ENCODE results near the gene IFITM5.

The IFITM5 gene

GRCh38 chr11:297586-298405 is 1.5 kb downstream of the IFITM5 start:
- no peak for DNase-seq (ENCODE audit: low spot score)
- no peak for TF ChIP-seq CTCF (IDR thresholded peaks at IDR 0.05; ENCODE audit: extremely low read depth, insufficient read depth, missing control alignments)
- in situ Hi-C loops (cut with MboI; ENCODE audit: low pct_unique_long_range_greater_than_20kb, low sequenced_read_pairs, unreplicated experiment) = no loop called here

GRCh38 chr11:297051-297585 is 2.2 kb downstream of the IFITM5 start:
- TF ChIP-seq CTCF (IDR thresholded peaks at IDR 0.05; ENCODE audit: extremely low read depth, insufficient read depth, missing control alignments) = no peak
- no peak for DNase-seq (ENCODE audit: low spot score)
- in situ Hi-C loops (cut with MboI; ENCODE audit: low pct_unique_long_range_greater_than_20kb, low sequenced_read_pairs, unreplicated experiment) = no loop called here

- DNase-seq (ENCODE audit: low spot score) = no peak
- in situ Hi-C loops (cut with MboI; ENCODE audit: low pct_unique_long_range_greater_than_20kb, low sequenced_read_pairs, unreplicated experiment) = no loop called here
- no peak for TF ChIP-seq CTCF (IDR thresholded peaks at IDR 0.05; ENCODE audit: extremely low read depth, insufficient read depth, missing control alignments)
Measured at GRCh38 chr11:296171-297050, 2.9 kb downstream of the IFITM5 start.

- TF ChIP-seq CTCF (IDR thresholded peaks at IDR 0.05; ENCODE audit: extremely low read depth, insufficient read depth, missing control alignments) = no peak
- in situ Hi-C loops (cut with MboI; ENCODE audit: low pct_unique_long_range_greater_than_20kb, low sequenced_read_pairs, unreplicated experiment) = no loop called here
- DNase-seq (ENCODE audit: low spot score) = no peak
Measured at GRCh38 chr11:295351-296170, 3.8 kb downstream of the IFITM5 start.

GRCh38 chr11:294780-295179 is 4.5 kb downstream of the IFITM5 start:
- DNase-seq (ENCODE audit: low spot score) = no peak
- TF ChIP-seq CTCF (IDR thresholded peaks at IDR 0.05; ENCODE audit: extremely low read depth, insufficient read depth, missing control alignments) = no peak
- in situ Hi-C loops (cut with MboI; ENCODE audit: low pct_unique_long_range_greater_than_20kb, low sequenced_read_pairs, unreplicated experiment) = no loop called here

All from GM13977 (cell line).